ENCODE results near the gene RGS19.

RGS19 gene

DNA sequence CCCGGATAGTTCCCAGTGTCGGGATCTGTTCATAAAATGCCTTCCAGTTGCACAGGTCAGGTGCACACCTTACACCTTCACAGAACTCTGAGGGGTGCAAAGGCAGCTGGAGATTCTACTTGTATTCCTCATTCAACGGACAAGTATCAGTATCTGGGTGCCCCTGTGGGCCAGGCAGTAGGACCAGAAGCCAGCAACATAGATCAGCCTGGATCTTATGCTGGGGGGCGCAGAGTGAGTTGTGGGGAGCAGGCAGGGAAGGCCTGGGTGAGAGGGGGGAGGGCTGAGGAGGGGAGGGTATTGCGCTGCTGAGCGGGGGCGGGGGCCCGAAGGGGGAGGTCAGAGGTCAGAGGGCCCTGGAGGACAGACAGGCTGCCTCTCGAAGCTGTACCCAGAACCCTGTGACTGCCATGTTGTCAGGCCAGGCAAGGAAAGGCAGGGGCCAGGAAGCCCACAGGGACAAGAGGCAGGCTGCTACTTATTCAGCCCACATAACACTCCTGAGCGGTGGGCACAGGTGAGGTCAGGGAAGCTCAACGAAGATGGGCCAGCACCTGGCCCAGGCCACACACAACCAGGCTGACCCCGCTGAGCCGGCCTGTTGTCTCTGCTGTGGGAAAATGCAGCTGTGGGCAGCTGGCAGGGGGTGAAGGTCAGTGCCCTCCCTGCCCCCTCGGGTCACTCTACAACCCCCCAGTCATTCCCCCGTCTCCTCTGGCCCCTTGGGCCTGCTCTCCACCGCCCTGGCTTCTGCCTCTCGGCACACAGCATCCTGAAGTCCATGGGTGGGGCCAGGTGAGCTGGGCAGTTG, 1.7 kb upstream of the RGS19 start:
- no peaks in the 10 kb centered on the region for H3K9me3 ChIP-seq (ENCODE audit: control insufficient read depth, low read length)
- 86 to 92% methylated on average over 10 to 14 of the region's 17 CpGs for WGBS, 2 experiments (ENCODE audit: insufficient coverage in 2 of 2)
- peaks cover 11% of the 10 kb centered on the region for H3K4me1 ChIP-seq (ENCODE audit: control insufficient read depth, insufficient read depth, low read length, poor library complexity, severe bottlenecking)
- peak overlapping the region; percentile 47 for H3K4me3 ChIP-seq (ENCODE audit: extremely low read depth, insufficient read depth, low read length, poor library complexity, severe bottlenecking)
- no peaks in the 10 kb centered on the region for H3K36me3 ChIP-seq (ENCODE audit: control insufficient read depth, insufficient read depth, low read length)
- no peak overlapping the region for H3K27ac ChIP-seq (ENCODE audit: low read depth, low read length, severe bottlenecking)

- Histone ChIP-seq H3K4me1 (ENCODE audit: control insufficient read depth, insufficient read depth, low read length, poor library complexity, severe bottlenecking) (peaks cover 11% of the 10 kb centered on the region), H3K4me3 (ENCODE audit: extremely low read depth, insufficient read depth, low read length, poor library complexity, severe bottlenecking) (peak within 1 kb of the TSS; percentile 65), H3K27ac (ENCODE audit: low read depth, low read length, severe bottlenecking) (no peak within 1 kb of the TSS), H3K36me3 (ENCODE audit: control insufficient read depth, insufficient read depth, low read length) (no peaks in the 10 kb centered on the region), H3K9me3 (ENCODE audit: control insufficient read depth, low read length) (no peaks in the 10 kb centered on the region)
- 11 to 22% methylated on average over 27 to 53 of the region's 62 CpGs for WGBS, 2 experiments (ENCODE audit: insufficient coverage in 2 of 2)
These were observed 895 bp upstream of the RGS19 start, which contains the start of gene OPRL1 for GRCh38 chr20:64080013-64080812. OPRL1 (plus strand) TSS chr20:64080082; CDS start chr20:64092721, 12,639 bp downstream.

DNA sequence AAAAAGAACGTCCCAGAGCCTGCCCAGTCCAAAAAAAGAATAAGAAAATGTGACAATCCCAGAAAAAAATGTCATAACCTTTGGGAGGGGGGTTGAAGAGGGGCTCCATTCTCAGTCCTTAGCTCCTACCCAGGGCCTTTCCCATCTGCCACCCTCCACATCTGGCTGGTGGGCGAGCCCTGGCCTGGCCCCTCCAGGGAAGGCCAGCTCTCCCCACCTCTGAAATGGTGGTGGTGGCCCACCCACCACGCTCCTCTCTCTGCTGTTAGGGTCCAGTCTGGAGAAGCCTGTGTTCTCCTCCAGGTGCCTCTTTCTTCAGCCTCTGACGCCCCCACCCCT, 415 bp downstream of the RGS19 start:
- Histone ChIP-seq H3K36me3 (ENCODE audit: control insufficient read depth, insufficient read depth, low read length) (no peaks in the 10 kb centered on the region), H3K27ac (ENCODE audit: low read depth, low read length, severe bottlenecking) (no peak overlapping the region), H3K9me3 (ENCODE audit: control insufficient read depth, low read length) (no peaks in the 10 kb centered on the region), H3K4me1 (ENCODE audit: control insufficient read depth, insufficient read depth, low read length, poor library complexity, severe bottlenecking) (peaks cover 8% of the 10 kb centered on the region), H3K4me3 (ENCODE audit: extremely low read depth, insufficient read depth, low read length, poor library complexity, severe bottlenecking) (peak overlapping the region; percentile 65)
- WGBS, 2 experiments (ENCODE audit: insufficient coverage in 2 of 2), result 66% methylated on average over 2 of the region's 4 CpGs; no CpG with 5 or more reads in 1 of the 2 experiments

DNA sequence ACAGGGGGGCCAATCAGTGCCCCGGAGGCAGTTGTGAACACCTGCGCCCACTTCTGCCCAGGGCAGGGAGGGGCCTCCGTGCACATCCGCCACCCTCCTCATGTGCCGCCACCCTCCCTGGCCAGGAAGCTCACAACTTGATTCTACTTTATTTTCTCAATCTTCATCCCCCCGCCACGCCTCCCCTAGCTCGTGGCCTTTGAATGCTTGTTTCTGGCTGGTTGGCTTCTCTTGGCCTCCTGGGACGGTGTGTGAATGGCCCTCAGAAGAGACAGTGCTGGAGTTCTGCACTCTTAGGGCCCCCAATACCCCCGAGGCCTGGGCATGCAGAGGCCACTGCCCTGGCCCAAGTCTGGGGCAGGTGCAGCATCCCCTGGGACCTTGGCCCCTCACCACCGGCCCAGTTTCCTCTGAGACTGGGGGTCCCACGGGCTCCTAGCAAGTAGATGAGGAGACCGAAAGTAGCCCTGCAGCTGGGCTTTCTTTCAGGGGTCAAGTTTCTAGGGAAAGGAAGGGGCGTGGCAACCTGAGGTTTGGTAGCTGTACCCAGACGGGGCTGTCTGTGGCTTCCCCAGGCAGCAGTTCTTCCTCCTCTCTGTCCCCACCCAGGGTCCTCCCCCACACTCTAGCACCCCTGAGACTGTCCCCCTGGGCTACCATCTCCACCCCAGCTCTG, 1.3 kb downstream of the RGS19 start:
- H3K4me1 ChIP-seq (ENCODE audit: control insufficient read depth, insufficient read depth, low read length, poor library complexity, severe bottlenecking), result peaks cover 8% of the 10 kb centered on the region
- no peaks in the 10 kb centered on the region for H3K9me3 ChIP-seq (ENCODE audit: control insufficient read depth, low read length)
- H3K4me3 ChIP-seq (ENCODE audit: extremely low read depth, insufficient read depth, low read length, poor library complexity, severe bottlenecking), result no peak overlapping the region
- WGBS, 2 experiments (ENCODE audit: insufficient coverage in 2 of 2), result 80 to 89% methylated on average over 8 to 15 of the region's 15 CpGs
- H3K36me3 ChIP-seq (ENCODE audit: control insufficient read depth, insufficient read depth, low read length), result peaks cover 5% of the 10 kb centered on the region
- H3K27ac ChIP-seq (ENCODE audit: low read depth, low read length, severe bottlenecking), result no peak overlapping the region

GRCh38 chr20:64077541-64077875, 1.8 kb downstream of the RGS19 start:
- Histone ChIP-seq H3K36me3 (ENCODE audit: control insufficient read depth, insufficient read depth, low read length) (peaks cover 7% of the 10 kb centered on the region), H3K4me1 (ENCODE audit: control insufficient read depth, insufficient read depth, low read length, poor library complexity, severe bottlenecking) (peaks cover 8% of the 10 kb centered on the region), H3K9me3 (ENCODE audit: control insufficient read depth, low read length) (no peaks in the 10 kb centered on the region), H3K4me3 (ENCODE audit: extremely low read depth, insufficient read depth, low read length, poor library complexity, severe bottlenecking) (no peak overlapping the region), H3K27ac (ENCODE audit: low read depth, low read length, severe bottlenecking) (no peak overlapping the region)
- 92 to 93% methylated on average over 3 to 6 of the region's 7 CpGs for WGBS, 2 experiments (ENCODE audit: insufficient coverage in 2 of 2)

DNA sequence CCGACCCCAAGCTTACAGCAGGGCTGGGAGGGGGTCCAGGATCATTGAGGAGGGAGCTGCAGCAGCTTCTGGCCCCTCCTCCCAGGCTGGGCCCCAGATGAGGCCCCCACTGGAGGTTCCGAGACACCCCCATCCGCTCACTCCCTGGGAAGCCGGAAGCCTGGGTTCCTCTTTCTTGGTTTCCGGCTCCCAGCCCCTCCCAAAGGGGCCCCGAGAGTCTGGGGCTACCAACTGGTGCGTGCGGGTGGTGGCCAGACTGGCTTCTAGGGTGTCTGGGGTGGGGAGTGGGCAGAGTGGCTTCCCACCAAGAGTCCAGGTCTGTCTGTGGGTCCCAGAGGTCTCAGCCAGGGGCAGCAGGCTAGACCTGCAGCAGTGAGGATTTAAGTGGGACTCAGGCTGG, 2.2 kb downstream of the RGS19 start:
- peaks cover 8% of the 10 kb centered on the region for H3K4me1 ChIP-seq (ENCODE audit: control insufficient read depth, insufficient read depth, low read length, poor library complexity, severe bottlenecking)
- H3K36me3 ChIP-seq (ENCODE audit: control insufficient read depth, insufficient read depth, low read length), result peaks cover 7% of the 10 kb centered on the region
- H3K9me3 ChIP-seq (ENCODE audit: control insufficient read depth, low read length), result no peaks in the 10 kb centered on the region
- 96 to 100% methylated on average over 5 of the region's 8 CpGs for WGBS, 2 experiments (ENCODE audit: insufficient coverage in 2 of 2)
- no peak overlapping the region for H3K27ac ChIP-seq (ENCODE audit: low read depth, low read length, severe bottlenecking)
- no peak overlapping the region for H3K4me3 ChIP-seq (ENCODE audit: extremely low read depth, insufficient read depth, low read length, poor library complexity, severe bottlenecking)

DNA sequence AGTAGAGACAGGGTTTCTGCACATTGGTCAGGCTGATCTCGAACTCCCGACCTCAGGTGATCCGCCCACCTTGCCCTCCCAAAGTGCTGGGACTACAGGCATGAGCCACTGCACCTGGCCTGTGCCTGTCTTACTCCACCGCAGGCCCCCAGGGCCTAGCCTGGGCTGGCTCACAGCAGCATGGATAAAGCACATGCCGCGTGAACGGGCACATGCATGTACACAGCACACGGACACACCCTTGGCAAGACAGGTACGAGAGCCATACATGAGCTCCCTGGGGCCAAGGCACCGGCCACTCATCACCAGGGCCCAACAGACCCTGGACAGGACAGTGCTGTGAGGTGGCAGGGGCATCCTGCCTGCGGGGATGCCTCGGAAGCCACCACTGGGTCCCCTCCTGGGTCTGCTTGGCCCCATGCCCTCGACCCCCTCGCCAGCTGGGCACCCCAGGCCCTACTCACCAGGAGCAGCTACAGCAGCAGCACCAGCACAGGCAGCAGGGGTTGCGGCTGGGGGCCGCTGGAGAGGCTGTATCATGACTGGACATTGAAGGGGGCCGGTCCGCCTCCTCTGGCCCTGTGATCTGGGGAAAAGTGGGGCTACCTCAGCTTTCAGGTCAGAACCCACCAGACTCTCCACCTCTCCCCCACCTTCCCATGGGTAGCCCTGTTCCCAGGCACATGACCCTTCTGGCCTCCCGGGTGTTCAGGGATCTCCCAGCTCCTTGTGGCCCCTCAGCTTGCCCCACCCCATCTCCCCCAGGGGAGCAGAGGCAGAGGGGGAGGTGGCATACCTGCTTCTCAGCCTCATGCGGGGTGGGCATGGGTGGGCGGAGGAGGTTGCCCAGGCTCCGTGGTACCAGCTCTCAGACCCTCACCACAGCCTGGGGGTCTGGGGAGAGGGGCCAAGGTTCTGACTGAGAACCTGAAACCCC, 3.0 kb downstream of the RGS19 start:
- Histone ChIP-seq H3K27ac (ENCODE audit: low read depth, low read length, severe bottlenecking) (no peak overlapping the region), H3K36me3 (ENCODE audit: control insufficient read depth, insufficient read depth, low read length) (peaks cover 7% of the 10 kb centered on the region), H3K9me3 (ENCODE audit: control insufficient read depth, low read length) (no peaks in the 10 kb centered on the region), H3K4me3 (ENCODE audit: extremely low read depth, insufficient read depth, low read length, poor library complexity, severe bottlenecking) (no peak overlapping the region), H3K4me1 (ENCODE audit: control insufficient read depth, insufficient read depth, low read length, poor library complexity, severe bottlenecking) (peaks cover 8% of the 10 kb centered on the region)
- WGBS, 2 experiments (ENCODE audit: insufficient coverage in 2 of 2), result 95 to 96% methylated on average over 13 to 14 of the region's 22 CpGs

DNA sequence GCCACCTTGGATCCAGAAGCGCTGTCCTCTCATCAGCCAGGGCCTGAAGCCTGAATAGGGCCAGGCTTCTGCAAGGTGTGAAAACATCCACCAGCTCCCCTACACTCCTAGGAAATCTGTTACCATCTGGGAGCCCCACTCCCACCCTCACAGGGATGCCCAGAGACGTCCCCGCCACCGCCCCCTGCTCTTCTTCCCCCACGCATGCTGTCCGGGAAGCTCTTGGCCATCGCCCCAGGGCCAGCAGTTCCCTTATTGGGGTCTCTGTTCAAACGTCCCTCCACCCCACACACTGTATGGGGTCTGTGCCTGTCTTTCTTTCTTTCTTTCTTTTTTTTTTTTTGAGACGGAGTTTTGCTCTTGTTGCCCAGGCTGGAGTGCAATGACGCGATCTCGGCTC, 3.8 kb downstream of the RGS19 start:
- H3K36me3 ChIP-seq (ENCODE audit: control insufficient read depth, insufficient read depth, low read length), result peaks cover 7% of the 10 kb centered on the region
- WGBS, 2 experiments (ENCODE audit: insufficient coverage in 2 of 2), result 86 to 90% methylated on average over 7 to 8 of the region's 12 CpGs
- H3K4me1 ChIP-seq (ENCODE audit: control insufficient read depth, insufficient read depth, low read length, poor library complexity, severe bottlenecking), result peaks cover 8% of the 10 kb centered on the region
- H3K9me3 ChIP-seq (ENCODE audit: control insufficient read depth, low read length), result no peaks in the 10 kb centered on the region
- H3K4me3 ChIP-seq (ENCODE audit: extremely low read depth, insufficient read depth, low read length, poor library complexity, severe bottlenecking), result no peak overlapping the region
- H3K27ac ChIP-seq (ENCODE audit: low read depth, low read length, severe bottlenecking), result no peak overlapping the region

DNA sequence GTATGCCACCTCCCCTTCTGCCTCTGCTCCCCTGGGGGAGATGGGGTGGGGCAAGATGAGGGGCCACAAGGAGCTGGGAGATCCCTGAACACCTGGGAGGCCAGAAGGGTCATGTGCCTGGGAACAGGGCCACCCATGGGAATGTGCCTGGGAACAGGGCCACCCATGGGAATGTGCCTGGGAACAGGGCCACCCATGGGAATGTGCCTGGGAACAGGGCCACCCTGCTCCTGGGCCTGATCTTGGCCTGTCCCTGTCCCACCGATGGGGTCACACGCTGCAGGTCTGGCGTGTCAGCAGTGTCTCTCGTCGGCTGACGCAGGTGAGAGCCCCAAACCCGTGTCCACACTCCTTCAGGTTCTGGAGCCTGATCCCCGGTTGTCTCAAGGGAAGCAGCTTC, 4.4 kb downstream of the RGS19 start:
- no peak overlapping the region for H3K4me3 ChIP-seq (ENCODE audit: extremely low read depth, insufficient read depth, low read length, poor library complexity, severe bottlenecking)
- WGBS, 2 experiments (ENCODE audit: insufficient coverage in 2 of 2), result 93 to 95% methylated on average over 8 of the region's 8 CpGs
- H3K9me3 ChIP-seq (ENCODE audit: control insufficient read depth, low read length), result no peaks in the 10 kb centered on the region
- H3K4me1 ChIP-seq (ENCODE audit: control insufficient read depth, insufficient read depth, low read length, poor library complexity, severe bottlenecking), result peaks cover 8% of the 10 kb centered on the region
- no peak overlapping the region for H3K27ac ChIP-seq (ENCODE audit: low read depth, low read length, severe bottlenecking)
- peaks cover 7% of the 10 kb centered on the region for H3K36me3 ChIP-seq (ENCODE audit: control insufficient read depth, insufficient read depth, low read length)

All from mesodermal cell (in vitro differentiated cells).